HepG2 (cell line): ENCODE measurements around the gene ZBTB32. TPM values are rescaled to one million over a fixed set of nuclear protein-coding genes. Genes with fewer than 3 reads are reported as not detected.

Experiments
- ATAC-seq: fragments of 200-7000 bp; cut with Tn5 transposase; 3 replicates; pipeline ENCODE4 v1.9.1; 2020; ENCODE audit warnings: mild to moderate bottlenecking, moderate library complexity
- BruUV-seq: library from RNA; stranded (reverse); fragments of 400-500 nt; replicated peaks from 2 replicates; lab custom pipeline; 2021; lab: Mats Ljungman, UMichigan
- CTCF ChIA-PET: fragments of 300-600 bp; formaldehyde crosslinking; extraction: SDS; loops from one replicate; lab custom pipeline; 2021; ENCODE audit warnings: low total read pairs, inconsistent platforms, low intra/inter-chr PET ratio; lab: Yijun Ruan, JAX
- POLR2A ChIA-PET: fragments of 350-600 bp; sonication (Branson Sonifier 250); formaldehyde crosslinking; loops from one replicate; lab custom pipeline; 2020; ENCODE audit warnings: antibody characterized with exemption, inconsistent platforms; lab: Yijun Ruan, JAX
- DNase-seq: peaks from one replicate; pipeline ENCODE4 v3.0.0-alpha.2; 2015; ENCODE audit warnings: low spot score
- FAIRE-seq: peaks from 3 replicates; lab custom pipeline; 2011; peaks lifted over from hg19 to GRCh38; lab: Jason Lieb, UNC
- H2AFZ ChIP-seq: one replicate; pipeline ENCODE4 v1.6.1; 2011; ENCODE audit warnings: low read length, inconsistent platforms
- H3K27ac ChIP-seq: fragments of 300-600 bp; 3 replicates; pipeline ENCODE4 v1.8.0; 2011; ENCODE audit warnings: mixed run types, mild to moderate bottlenecking, mixed read lengths, low read length, inconsistent platforms; ENCODE audit not compliant: insufficient read depth; ENCODE audit errors: extremely low read length
- H3K27me3 ChIP-seq, 2 experiments: fragments of 200-600 bp in 1 of 2; 2 replicates in 1 of 2; 3 replicates in 1 of 2; pipeline versions ENCODE4 v1.6.0 to v1.8.0; 2011; ENCODE audit warnings: low read length in 2 of 2, mild to moderate bottlenecking in 2 of 2, moderate library complexity in 2 of 2, inconsistent platforms in 1 of 2; ENCODE audit not compliant: insufficient read depth in 2 of 2, control insufficient read depth in 1 of 2
- H3K36me3 ChIP-seq, 2 experiments: fragments of 200-600 bp in 1 of 2; replicated peaks in 1 of 2; 2 replicates in 1 of 2; 3 replicates in 1 of 2; pipeline versions ENCODE4 v1.5.1 to v1.8.0; 2011; ENCODE audit warnings: low read length in 2 of 2, inconsistent platforms in 1 of 2; ENCODE audit not compliant: insufficient read depth in 2 of 2, control insufficient read depth in 1 of 2
- H3K4me1 ChIP-seq: 2 replicates; pipeline ENCODE4 v1.5.1; 2012; ENCODE audit warnings: low read length, inconsistent platforms; ENCODE audit not compliant: insufficient read depth
- H3K4me2 ChIP-seq: 2 replicates; pipeline ENCODE4 v1.6.0; 2011; ENCODE audit warnings: low read depth, low read length, inconsistent platforms
- H3K4me3 ChIP-seq, 3 experiments: fragments of 200-600 bp in 1 of 3; sonication (generic), shearing (Covaris generic) in 1 of 3; replicated peaks in 1 of 3; 2 replicates each; pipeline ENCODE4 v1.5.1; 2011 to 2016; ENCODE audit warnings: low read length in 3 of 3, inconsistent platforms in 2 of 3, low read depth in 2 of 3, mild to moderate bottlenecking in 2 of 3, control low read depth in 1 of 3, mixed read lengths in 1 of 3; ENCODE audit not compliant: insufficient read depth in 1 of 3
- H3K79me2 ChIP-seq: one replicate; pipeline ENCODE4 v1.6.1; 2011; ENCODE audit warnings: low read length, inconsistent platforms; ENCODE audit not compliant: insufficient read depth
- H3K9ac ChIP-seq: 2 replicates; pipeline ENCODE4 v1.6.0; 2011; ENCODE audit warnings: mild to moderate bottlenecking, low read depth, low read length, inconsistent platforms; ENCODE audit not compliant: insufficient read depth
- H3K9me3 ChIP-seq: 2 replicates; pipeline ENCODE4 v1.5.1; 2012; ENCODE audit warnings: mild to moderate bottlenecking, low read length
- H4K20me1 ChIP-seq: 2 replicates; pipeline ENCODE4 v1.6.0; 2011; ENCODE audit warnings: inconsistent platforms, mild to moderate bottlenecking, low read length, moderate library complexity; ENCODE audit not compliant: insufficient read depth
- AGO2 ChIP-seq: fragments of 200-400 bp; formaldehyde crosslinking; optimal IDR thresholded peaks from 2 replicates; pipeline ENCODE3; 2017; ENCODE audit warnings: mild to moderate bottlenecking, low read depth, low read length, moderate library complexity
- IRF2 ChIP-seq: IDR thresholded peaks from 2 replicates; pipeline ENCODE4 v1.6.1; 2018; ENCODE audit warnings: missing genetic modification reagents, missing compliant biosample characterization
- MED8 ChIP-seq: sonication (generic); formaldehyde crosslinking; IDR thresholded peaks from 2 replicates; pipeline ENCODE4 v1.8.1; 2023; ENCODE audit warnings: mild to moderate bottlenecking, missing genetic modification reagents; ENCODE audit not compliant: insufficient replicate concordance
- MXD4 ChIP-seq: IDR thresholded peaks from 2 replicates; pipeline ENCODE4 v1.6.1; 2016; ENCODE audit warnings: mild to moderate bottlenecking, missing biosample characterization, missing genetic modification reagents
- NFE2 ChIP-seq: sonication (generic); formaldehyde crosslinking; IDR thresholded peaks from 2 replicates; pipeline ENCODE4 v1.4.0; 2020; ENCODE audit warnings: missing genetic modification reagents
- NFIC ChIP-seq: IDR thresholded peaks from 2 replicates; pipeline ENCODE4 v1.6.1; 2012; ENCODE audit warnings: mild to moderate bottlenecking, low read length, inconsistent platforms
- POLR2A ChIP-seq, 2 experiments: IDR thresholded peaks; 2 replicates each; pipeline ENCODE4 v1.6.1; 2011; ENCODE audit warnings: low read depth in 2 of 2, low read length in 2 of 2, mild to moderate bottlenecking in 1 of 2, moderate library complexity in 1 of 2; ENCODE audit not compliant: insufficient read depth in 1 of 2
- SP1 ChIP-seq, 2 experiments: fragments of 450-650 bp in 1 of 2; sonication (generic) in 1 of 2; formaldehyde crosslinking in 1 of 2; IDR thresholded peaks; 2 replicates each; pipeline versions ENCODE4 v1.4.0 to v1.6.1; 2016 to 2020; ENCODE audit warnings: missing genetic modification reagents in 1 of 2
- SRSF9 ChIP-seq: fragments of 200-400 bp; formaldehyde crosslinking; IDR thresholded peaks from 2 replicates; pipeline ENCODE4 v1.6.1; 2018; ENCODE audit warnings: borderline replicate concordance, mild to moderate bottlenecking, low read depth, low read length; ENCODE audit not compliant: insufficient read depth, poor library complexity, severe bottlenecking
- ZMYM4 ChIP-seq: sonication (generic); formaldehyde crosslinking; IDR thresholded peaks from 2 replicates; pipeline ENCODE4 v1.8.1; 2023; ENCODE audit warnings: mild to moderate bottlenecking, missing genetic modification reagents
- ZNF598 ChIP-seq: sonication (generic); formaldehyde crosslinking; IDR thresholded peaks from 2 replicates; pipeline ENCODE4 v1.5.1; 2020; ENCODE audit warnings: mild to moderate bottlenecking, missing genetic modification reagents, borderline replicate concordance
- ZNF639 ChIP-seq: conservative IDR thresholded peaks from 2 replicates; pipeline ENCODE4 v1.6.1; 2018; ENCODE audit warnings: missing genetic modification reagents
- ZNF670 ChIP-seq: sonication (generic); formaldehyde crosslinking; IDR thresholded peaks from 2 replicates; pipeline ENCODE4 v1.8.0; 2022; ENCODE audit warnings: mild to moderate bottlenecking, missing genetic modification reagents, borderline replicate concordance
- ZNF7 ChIP-seq: IDR thresholded peaks from 2 replicates; pipeline ENCODE4 v1.6.1; 2016; ENCODE audit warnings: missing biosample characterization, missing genetic modification reagents
- ZNF746 ChIP-seq: sonication (generic); formaldehyde crosslinking; IDR thresholded peaks from 2 replicates; pipeline ENCODE4 v1.8.0; 2022; ENCODE audit warnings: mild to moderate bottlenecking, missing genetic modification reagents
- ZNF777 ChIP-seq: sonication (generic); formaldehyde crosslinking; IDR thresholded peaks from 2 replicates; pipeline ENCODE4 v1.4.0; 2020; ENCODE audit warnings: missing genetic modification reagents
- ZNF839 ChIP-seq: sonication (generic); formaldehyde crosslinking; IDR thresholded peaks from 2 replicates; pipeline ENCODE4 v1.4.0; 2020; ENCODE audit warnings: missing genetic modification reagents, mild to moderate bottlenecking, borderline replicate concordance
- WGBS: methylation state at CpG from one replicate; pipeline ENCODE4 v1.1.6; 2017; ENCODE audit warnings: low lambda C conversion rate; 5-methylcytosine and 5-hydroxymethylcytosine counted together
- in situ Hi-C: cut with HindIII; loops from 2 replicates; pipeline ENCODE4 v1.10.0; 2017; ENCODE audit warnings: low pct_unique_long_range_greater_than_20kb; ENCODE audit not compliant: extremely low pct_ligation_motif_present
- intact Hi-C: fragments of 100-400 bp; cut with micrococcal nuclease; formaldehyde crosslinking; loops from one replicate; pipeline ENCODE4 v1.10.0; 2022; ENCODE audit not compliant: unreplicated experiment
- polyA plus RNA-seq, 8 experiments: library from polyadenylated mRNA; depleted of rRNA in 3 of 8; stranded (reverse) in 7 of 8; unstranded in 1 of 8; fragments of >200 nt; fragmentation: Illumina TruSeq in 4 of 8; extraction: Trizol in 4 of 8; gene quantifications; 2 replicates each; pipeline versions ENCODE4 v1.2.1 to v1.2.3, GENCODE V29; 2011 to 2016; ENCODE audit warnings: low read depth in 4 of 8, missing spikeins in 1 of 8, mixed read lengths in 1 of 8; ENCODE audit not compliant: insufficient read depth in 1 of 8
- total RNA-seq, 5 experiments: library from RNA; depleted of rRNA; stranded (reverse); fragments of >200 nt; fragmentation: Illumina TruSeq; extraction: Trizol; gene quantifications; 2 replicates each; pipeline ENCODE4 v1.2.3, GENCODE V29; 2016; ENCODE audit warnings: low read depth in 1 of 5
- TF ChIP-seq, protein P1 (sequence below): IDR thresholded peaks from 2 replicates; pipeline ENCODE4 v1.6.1; 2016; ENCODE audit warnings: low read depth, control low read depth

The ZBTB32 gene
- total and polyA plus RNA-seq, 2 of the 13 experiments (the other 11 are each of a cell fraction or from before 2014, with no cell fraction given), result not detected

DNA sequence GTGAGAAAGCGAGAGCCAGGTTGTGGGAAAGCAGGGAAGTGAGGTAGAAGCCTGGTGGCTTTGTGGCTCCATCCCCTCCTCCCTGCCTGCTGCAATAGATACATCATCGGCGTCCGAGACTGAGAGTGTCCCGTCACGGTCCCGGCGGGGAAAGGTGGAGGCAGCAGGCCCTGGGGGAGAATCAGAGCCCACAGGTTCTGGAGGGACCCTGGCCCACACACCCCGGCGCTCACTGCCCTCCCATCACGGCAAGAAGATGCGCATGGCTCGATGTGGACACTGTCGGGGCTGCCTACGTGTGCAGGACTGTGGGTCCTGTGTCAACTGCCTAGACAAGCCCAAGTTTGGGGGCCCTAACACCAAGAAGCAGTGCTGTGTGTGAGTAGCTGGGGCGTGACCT lies 18.5 kb downstream of the ZBTB32 start:
- FAIRE-seq (no peak), DNase-seq (no peak), ATAC-seq (no peak)
- Histone ChIP-seq H2AFZ (no peak overlapping the region), H3K36me3 (peaks cover 48 to 72% of the 10 kb centered on the region in 2 experiments), H3K27ac (no peak overlapping the region), H3K9ac (no peak overlapping the region), H3K9me3 (no peaks in the 10 kb centered on the region), H3K27me3 (no peaks in the 10 kb centered on the region), H3K4me1 (peaks cover 10% of the 10 kb centered on the region), H3K79me2 (peaks cover 21% of the 10 kb centered on the region), H3K4me2 (no peak overlapping the region), H4K20me1 (peaks cover 8% of the 10 kb centered on the region), H3K4me3 (no peak overlapping the region)
- POLR2A ChIA-PET, result interaction anchor here (1.1 kb wide), 1 partner anchor 15 kb away, joined by 3 read pairs; no protein-coding TSS in a partner anchor
- intact Hi-C loops, result no loop called here
- TF ChIP-seq POLR2A (IDR thresholded peaks at IDR 0.05; ENCODE audit: insufficient read depth in 1 of 2, low read depth in 2 of 2, low read length in 2 of 2) (0 out of 4 replicates have a peak, but pooled peaks of 1 of the 2 experiments have one; percentile 16), SP1 (IDR thresholded peaks at IDR 0.05) (no peak), SP1 (CRISPR knock-in tag; IDR thresholded peaks at IDR 0.05) (no peak), AGO2 (peak; percentile 42)
- CTCF ChIA-PET, result no interaction called here
- no TSS peak for BruUV-seq
- in situ Hi-C loops, result no loop called here
- 96% methylated on average over 11 of the region's 16 CpGs for WGBS

GRCh38 chr19:35723671-35724070 lies 19.3 kb downstream of the ZBTB32 start:
- no peak overlapping the region for H3K27ac ChIP-seq
- FAIRE-seq (no peak), DNase-seq (no peak), ATAC-seq (no peak)
- H3K4me2 ChIP-seq, result no peak overlapping the region
- BruUV-seq, result no TSS peak
- no peaks in the 10 kb centered on the region for H3K9me3 ChIP-seq
- H3K27me3 ChIP-seq, result no peaks in the 10 kb centered on the region
- H3K9ac ChIP-seq, result no peak overlapping the region
- 97% methylated on average over 14 of the region's 24 CpGs for WGBS
- POLR2A ChIA-PET, result interaction anchor here (1.1 to 1.6 kb wide), 2 partner anchors 14 to 17 kb away, joined by 3 to 5 read pairs; no protein-coding TSS in a partner anchor
- CTCF ChIA-PET, result no interaction called here
- peaks cover 16% of the 10 kb centered on the region for H3K79me2 ChIP-seq
- H3K4me1 ChIP-seq, result peaks cover 10% of the 10 kb centered on the region
- intact Hi-C loops, result no loop called here
- H2AFZ ChIP-seq, result no peak overlapping the region
- in situ Hi-C loops, result no loop called here
- peaks cover 5% of the 10 kb centered on the region for H4K20me1 ChIP-seq
- H3K4me3 ChIP-seq, result no peak overlapping the region
- peaks cover 54 to 79% of the 10 kb centered on the region in 2 experiments for H3K36me3 ChIP-seq
- TF ChIP-seq ZNF598 (CRISPR knock-in tag), result no peak
- TF ChIP-seq NFIC, result no peak
- TF ChIP-seq MED8 (CRISPR knock-in tag), result no peak
- TF ChIP-seq ZNF7 (CRISPR knock-in tag), result no peak
- no peak for TF ChIP-seq ZNF839 (CRISPR knock-in tag)
- TF ChIP-seq ZNF746 (CRISPR knock-in tag), result no peak
- no peak for TF ChIP-seq MXD4
- TF ChIP-seq SRSF9, result no peak
- TF ChIP-seq, protein P1, sequence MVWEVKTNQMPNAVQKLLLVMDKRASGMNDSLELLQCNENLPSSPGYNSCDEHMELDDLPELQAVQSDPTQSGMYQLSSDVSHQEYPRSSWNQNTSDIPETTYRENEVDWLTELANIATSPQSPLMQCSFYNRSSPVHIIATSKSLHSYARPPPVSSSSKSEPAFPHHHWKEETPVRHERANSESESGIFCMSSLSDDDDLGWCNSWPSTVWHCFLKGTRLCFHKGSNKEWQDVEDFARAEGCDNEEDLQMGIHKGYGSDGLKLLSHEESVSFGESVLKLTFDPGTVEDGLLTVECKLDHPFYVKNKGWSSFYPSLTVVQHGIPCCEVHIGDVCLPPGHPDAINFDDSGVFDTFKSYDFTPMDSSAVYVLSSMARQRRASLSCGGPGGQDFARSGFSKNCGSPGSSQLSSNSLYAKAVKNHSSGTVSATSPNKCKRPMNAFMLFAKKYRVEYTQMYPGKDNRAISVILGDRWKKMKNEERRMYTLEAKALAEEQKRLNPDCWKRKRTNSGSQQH (CRISPR knock-in tag), result no peak
- TF ChIP-seq ZNF777, result no peak
- TF ChIP-seq IRF2 (CRISPR knock-in tag), result no peak
- no peak for TF ChIP-seq ZNF670 (CRISPR knock-in tag)
- no peak for TF ChIP-seq NFE2 (CRISPR knock-in tag)
- TF ChIP-seq ZNF639 (CRISPR knock-in tag), result no peak
- no peak for TF ChIP-seq ZMYM4 (CRISPR knock-in tag)
